Inflammatory macrophage (primary cell): Measurements from ENCODE around the gene MKNK2.
"Not testable (repeated sequence)": the region's sequence is repeated elsewhere in the genome, so short reads cannot be mapped to it uniquely, and the experiment has no call there.

Experiments
- DNase-seq, 2 donors: peaks; one replicate each; pipeline ENCODE4 v3.0.0-alpha.2; 2020 to 2022

The MKNK2 gene

GRCh38 chr19:1990230-1991017 is 60.6 kb downstream of the MKNK2 start:
- DNase-seq = no peak

- DNase-seq = no peak
Measured at GRCh38 chr19:1989513-1990229, 61.4 kb downstream of the MKNK2 start.

GRCh38 chr19:1988464-1988863 is 62.6 kb downstream of the MKNK2 start:
- not testable (repeated sequence) for DNase-seq
